ENCODE data around the gene GJB4. TPM values are rescaled to one million over a fixed set of nuclear protein-coding genes. Genes with fewer than 3 reads are reported as not detected.

The GJB4 gene
- total RNA-seq, 1 experiment from 2014 or later, result not detected

DNA sequence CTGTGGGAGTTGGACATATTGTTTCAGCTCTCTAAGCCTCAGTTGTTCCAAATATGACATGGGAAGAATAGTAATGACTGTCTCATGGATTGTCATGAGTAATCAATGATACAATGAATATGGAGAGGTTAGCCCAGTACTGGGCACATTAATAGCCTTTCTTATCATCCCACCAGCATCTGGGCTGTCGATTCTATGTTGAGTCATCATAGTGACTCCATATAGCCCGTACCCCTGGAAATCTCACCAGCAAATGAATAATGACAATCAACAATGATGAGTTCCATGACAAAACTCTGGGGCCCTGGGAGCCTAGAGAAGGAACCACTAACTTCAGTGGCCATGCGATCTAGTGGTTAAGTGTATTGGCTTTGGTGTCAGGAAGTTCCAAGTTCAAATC, 44.4 kb upstream of the GJB4 start:
- H3K36me3 Mint-ChIP-seq (ENCODE audit: insufficient read depth, unreplicated experiment), result no peaks in the 10 kb centered on the region
- Histone ChIP-seq H3K4me3 (ENCODE audit: low read depth, low read length) (no peak overlapping the region), H3K27me3 (replicated peaks; ENCODE audit: control insufficient read depth, insufficient read depth, low read length) (no peaks in the 10 kb centered on the region), H3K9me3 (no peaks in the 10 kb centered on the region), H3K36me3 (ENCODE audit: control insufficient read depth, insufficient read depth, low read length) (no peaks in the 10 kb centered on the region), H3K4me1 (no peaks in the 10 kb centered on the region)
- no peak overlapping the region for H3K4me3 Mint-ChIP-seq (ENCODE audit: unreplicated experiment)
- H3K4me1 Mint-ChIP-seq (ENCODE audit: low read depth, unreplicated experiment), result no peaks in the 10 kb centered on the region
- TF ChIP-seq, protein P1, sequence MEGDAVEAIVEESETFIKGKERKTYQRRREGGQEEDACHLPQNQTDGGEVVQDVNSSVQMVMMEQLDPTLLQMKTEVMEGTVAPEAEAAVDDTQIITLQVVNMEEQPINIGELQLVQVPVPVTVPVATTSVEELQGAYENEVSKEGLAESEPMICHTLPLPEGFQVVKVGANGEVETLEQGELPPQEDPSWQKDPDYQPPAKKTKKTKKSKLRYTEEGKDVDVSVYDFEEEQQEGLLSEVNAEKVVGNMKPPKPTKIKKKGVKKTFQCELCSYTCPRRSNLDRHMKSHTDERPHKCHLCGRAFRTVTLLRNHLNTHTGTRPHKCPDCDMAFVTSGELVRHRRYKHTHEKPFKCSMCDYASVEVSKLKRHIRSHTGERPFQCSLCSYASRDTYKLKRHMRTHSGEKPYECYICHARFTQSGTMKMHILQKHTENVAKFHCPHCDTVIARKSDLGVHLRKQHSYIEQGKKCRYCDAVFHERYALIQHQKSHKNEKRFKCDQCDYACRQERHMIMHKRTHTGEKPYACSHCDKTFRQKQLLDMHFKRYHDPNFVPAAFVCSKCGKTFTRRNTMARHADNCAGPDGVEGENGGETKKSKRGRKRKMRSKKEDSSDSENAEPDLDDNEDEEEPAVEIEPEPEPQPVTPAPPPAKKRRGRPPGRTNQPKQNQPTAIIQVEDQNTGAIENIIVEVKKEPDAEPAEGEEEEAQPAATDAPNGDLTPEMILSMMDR (IDR thresholded peaks at IDR 0.05; ENCODE audit: insufficient read depth in 1 of 2, low read depth in 1 of 2, low read length in 1 of 2, severe bottlenecking in 1 of 2, unreplicated experiment in 1 of 2), result no peak
- no peaks in the 10 kb centered on the region for H3K9me3 Mint-ChIP-seq (ENCODE audit: unreplicated experiment)
- ChIA-PET POLR2A (no interaction called here), CTCF (no interaction called here)
- no peak overlapping the region for H3K27ac Mint-ChIP-seq (ENCODE audit: unreplicated experiment)
- no TSS peak for BruUV-seq (replicated peaks)
- intact Hi-C loops (cut with micrococcal nuclease; ENCODE audit: unreplicated experiment), result no loop called here
- no peak for DNase-seq
- peaks cover 9% of the 10 kb centered on the region for H3K27me3 Mint-ChIP-seq (ENCODE audit: insufficient read depth, unreplicated experiment)

DNA sequence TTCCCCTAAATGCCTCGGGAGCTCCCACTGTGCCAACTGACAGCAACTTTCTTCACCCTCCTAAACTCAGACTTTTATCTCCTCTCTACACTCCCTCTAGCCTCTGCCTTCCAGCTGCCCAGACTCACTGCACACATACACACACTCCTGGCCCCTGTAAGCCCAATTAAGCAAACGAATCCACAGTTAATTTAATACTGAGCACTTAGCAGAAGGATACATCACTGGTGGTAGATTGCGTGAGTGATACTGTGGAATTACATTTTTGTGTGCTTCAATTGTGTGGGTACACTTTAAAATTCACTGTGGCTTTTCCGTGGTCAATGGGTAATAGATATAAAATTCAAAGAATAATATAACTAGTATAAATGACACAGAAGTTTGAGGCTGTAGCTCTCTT, 38.3 kb upstream of the GJB4 start:
- Histone ChIP-seq H3K27me3 (replicated peaks; ENCODE audit: control insufficient read depth, insufficient read depth, low read length) (no peaks in the 10 kb centered on the region), H3K4me3 (ENCODE audit: low read depth, low read length) (no peak overlapping the region), H3K36me3 (ENCODE audit: control insufficient read depth, insufficient read depth, low read length) (no peaks in the 10 kb centered on the region), H3K9me3 (no peaks in the 10 kb centered on the region), H3K4me1 (no peaks in the 10 kb centered on the region)
- no peak overlapping the region for H3K27ac Mint-ChIP-seq (ENCODE audit: unreplicated experiment)
- POLR2A ChIA-PET, result no interaction called here
- no peak for DNase-seq
- peaks cover 19% of the 10 kb centered on the region for H3K27me3 Mint-ChIP-seq (ENCODE audit: insufficient read depth, unreplicated experiment)
- intact Hi-C loops (cut with micrococcal nuclease; ENCODE audit: unreplicated experiment), result no loop called here
- H3K9me3 Mint-ChIP-seq (ENCODE audit: unreplicated experiment), result no peaks in the 10 kb centered on the region
- CTCF ChIA-PET, result no interaction called here
- TF ChIP-seq, protein P1 (IDR thresholded peaks at IDR 0.05; ENCODE audit: insufficient read depth in 1 of 2, low read depth in 1 of 2, low read length in 1 of 2, severe bottlenecking in 1 of 2, unreplicated experiment in 1 of 2), result no peak
- no peaks in the 10 kb centered on the region for H3K4me1 Mint-ChIP-seq (ENCODE audit: low read depth, unreplicated experiment)
- no peaks in the 10 kb centered on the region for H3K36me3 Mint-ChIP-seq (ENCODE audit: insufficient read depth, unreplicated experiment)
- no TSS peak for BruUV-seq (replicated peaks)
- H3K4me3 Mint-ChIP-seq (ENCODE audit: unreplicated experiment), result no peak overlapping the region

DNA sequence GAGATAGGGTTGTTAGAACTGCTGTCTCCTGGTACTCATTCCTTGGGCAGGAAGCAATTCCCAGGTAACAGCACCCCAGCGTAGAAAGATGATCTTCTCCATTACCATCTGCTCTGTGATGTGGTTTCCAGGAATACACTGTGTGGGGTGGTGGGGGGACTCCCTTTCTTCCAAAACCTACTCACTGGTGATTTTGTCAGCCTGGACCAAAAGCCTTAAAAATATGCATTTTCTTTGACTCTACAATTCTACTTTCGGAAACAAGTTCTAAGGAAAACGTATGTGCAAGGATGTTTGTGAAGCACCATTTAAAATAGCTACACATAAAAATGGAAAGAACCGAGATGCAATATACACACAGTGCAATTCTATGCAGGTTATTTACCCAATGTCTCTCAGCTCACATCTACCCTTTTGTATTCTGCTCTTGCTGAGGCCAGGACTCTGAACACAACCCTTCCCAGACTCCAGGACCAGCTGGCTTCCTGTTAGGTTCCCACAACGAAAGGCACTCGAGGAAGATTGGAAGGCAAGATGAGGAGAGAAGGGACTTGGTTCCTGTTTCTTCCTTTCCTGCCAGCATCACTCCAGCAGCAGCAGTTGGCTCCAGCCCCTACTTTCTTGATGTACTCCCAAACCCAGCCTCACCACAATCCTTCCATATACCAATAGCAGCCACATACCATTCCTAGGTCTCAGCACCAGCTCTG, 37.7 kb upstream of the GJB4 start:
- Mint-ChIP-seq H3K36me3 (ENCODE audit: insufficient read depth, unreplicated experiment) (no peaks in the 10 kb centered on the region), H3K9me3 (ENCODE audit: unreplicated experiment) (no peaks in the 10 kb centered on the region), H3K4me1 (ENCODE audit: low read depth, unreplicated experiment) (no peaks in the 10 kb centered on the region), H3K27ac (ENCODE audit: unreplicated experiment) (no peak overlapping the region), H3K4me3 (ENCODE audit: unreplicated experiment) (no peak overlapping the region), H3K27me3 (ENCODE audit: insufficient read depth, unreplicated experiment) (peaks cover 19% of the 10 kb centered on the region)
- intact Hi-C loops (cut with micrococcal nuclease; ENCODE audit: unreplicated experiment), result no loop called here
- no TSS peak for BruUV-seq (replicated peaks)
- DNase-seq, result no peak
- H3K27me3 ChIP-seq (replicated peaks; ENCODE audit: control insufficient read depth, insufficient read depth, low read length), result no peaks in the 10 kb centered on the region
- no peaks in the 10 kb centered on the region for H3K9me3 ChIP-seq
- POLR2A ChIA-PET, result no interaction called here
- no peaks in the 10 kb centered on the region for H3K36me3 ChIP-seq (ENCODE audit: control insufficient read depth, insufficient read depth, low read length)
- no peak overlapping the region for H3K4me3 ChIP-seq (ENCODE audit: low read depth, low read length)
- TF ChIP-seq, protein P1 (IDR thresholded peaks at IDR 0.05; ENCODE audit: insufficient read depth in 1 of 2, low read depth in 1 of 2, low read length in 1 of 2, severe bottlenecking in 1 of 2, unreplicated experiment in 1 of 2), result no peak
- H3K4me1 ChIP-seq, result no peaks in the 10 kb centered on the region
- CTCF ChIA-PET, result no interaction called here

Measured in Caco-2 (cell line).